Measurements from ENCODE around the gene ZNF598.
"Not testable (repeated sequence)": the region's sequence is repeated elsewhere in the genome, so short reads cannot be mapped to it uniquely, and the experiment has no call there.

Gene ZNF598

DNA sequence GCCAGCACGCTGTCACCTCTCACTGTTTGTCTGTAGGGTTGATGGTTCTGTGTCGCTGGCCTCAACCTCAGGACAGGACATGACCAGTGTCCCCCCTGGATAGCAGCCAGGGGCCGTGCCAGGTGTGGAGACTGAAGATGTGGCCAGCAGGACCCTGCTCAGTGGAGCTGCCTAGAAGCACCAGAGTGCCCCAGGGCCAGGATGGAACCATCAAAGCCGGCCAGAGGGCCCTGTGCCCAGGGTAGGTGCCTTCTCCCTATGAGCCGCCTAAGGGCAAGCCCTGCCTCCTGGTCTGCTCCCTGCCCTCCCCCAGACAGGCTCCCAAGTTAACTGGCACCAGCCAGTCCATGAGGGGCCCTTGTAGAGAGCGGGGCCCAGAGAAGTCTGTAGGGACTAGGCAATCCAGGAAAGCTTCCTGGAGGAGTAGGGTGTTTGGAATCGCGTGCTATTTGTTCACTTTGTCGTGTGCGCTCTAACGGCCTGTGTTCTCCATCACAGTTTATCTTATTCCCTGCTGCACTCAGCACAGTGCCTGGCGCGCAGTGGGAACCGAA lies 50.8 kb downstream of the ZNF598 start:
- CTCF ChIA-PET: interaction anchor here (1.1 to 1.3 kb wide), 2 partner anchors 12 to 17 kb away, joined by 3 to 4 read pairs; no protein-coding TSS in a partner anchor
- TF ChIP-seq SUZ12 (IDR thresholded peaks at IDR 0.05): no peak
- no peak for TF ChIP-seq ARNT (IDR thresholded peaks at IDR 0.05)
- TF ChIP-seq LEF1 (IDR thresholded peaks at IDR 0.05; ENCODE audit: borderline replicate concordance): no peak
- POLR2A ChIA-PET: interaction anchor here (0.7 to 3.6 kb wide), 4 partner anchors 10 to 177 kb away, joined by 3 to 29 read pairs (median 4); partner anchors contain the start of genes MSRB1, NUBP2 and SPSB3
- no peak for DNase-seq (ENCODE audit: extremely low spot score)

DNA sequence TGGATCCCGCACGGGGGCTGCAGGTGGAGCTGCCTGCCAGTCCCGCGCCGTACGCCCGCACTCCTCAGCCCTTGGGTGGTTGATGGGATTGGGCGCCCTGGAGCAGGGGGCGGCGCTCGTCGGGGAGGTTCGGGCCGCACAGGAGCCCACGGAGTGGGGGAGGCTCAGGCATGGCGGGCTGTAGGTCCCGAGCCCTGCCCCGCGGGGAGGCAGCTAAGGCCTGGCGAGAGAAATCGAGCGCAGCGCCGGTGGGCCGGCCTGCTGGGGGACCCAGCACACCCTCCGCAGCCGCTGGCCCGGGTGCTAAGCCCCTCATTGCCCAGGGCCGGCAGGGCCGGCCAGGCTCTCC lies 51.5 kb downstream of the ZNF598 start:
- DNase-seq (ENCODE audit: extremely low spot score): not testable (repeated sequence)
- CTCF ChIA-PET: interaction anchor here (0.7 to 1.1 kb wide), 3 partner anchors 12 to 35 kb away, joined by 3 to 6 read pairs (median 3); no protein-coding TSS in a partner anchor
- POLR2A ChIA-PET: interaction anchor here (0.7 to 2.2 kb wide), 5 partner anchors 11 to 29 kb away, joined by 3 to 7 read pairs (median 3); partner anchors contain the start of gene MSRB1

DNA sequence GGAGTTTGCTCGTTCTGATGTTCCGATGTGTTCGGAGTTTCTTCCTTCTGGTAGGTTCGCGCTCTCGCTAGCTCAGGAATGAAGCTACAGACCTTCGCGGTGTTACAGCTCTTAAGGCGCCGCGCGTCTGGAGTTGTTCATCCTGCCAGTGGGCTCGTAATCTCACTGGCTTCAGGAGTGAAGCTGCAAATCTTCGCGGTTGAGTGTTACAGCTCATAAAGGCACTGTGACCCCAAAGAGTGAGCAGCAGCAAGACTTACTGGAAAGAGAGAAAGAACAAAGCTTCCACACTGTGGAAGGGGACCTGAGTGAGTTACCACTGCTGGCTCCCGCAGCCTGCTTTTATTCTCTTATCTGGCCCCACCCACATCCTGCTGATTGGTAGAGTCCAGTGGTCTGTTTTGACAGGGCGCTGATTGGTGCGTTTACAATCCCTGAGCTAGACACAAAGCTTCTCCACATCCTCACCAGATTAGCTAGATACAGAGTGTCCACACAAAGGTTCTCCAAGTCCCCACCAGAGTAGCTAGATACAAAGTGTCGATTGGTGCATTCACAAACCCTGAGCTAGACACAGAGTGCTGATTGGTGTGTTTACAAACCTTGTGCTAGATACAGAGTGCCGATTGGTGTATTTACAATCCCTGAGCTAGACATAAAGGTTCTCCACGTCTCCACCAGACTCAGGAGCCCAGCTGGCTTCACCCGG lies 52.0 kb downstream of the ZNF598 start:
- not testable (repeated sequence) for DNase-seq (ENCODE audit: extremely low spot score)
- ChIA-PET CTCF (interaction anchor here (0.7 to 1.1 kb wide), 3 partner anchors 11 to 34 kb away, joined by 3 to 6 read pairs (median 3); no protein-coding TSS in a partner anchor), POLR2A (interaction anchor here (1.1 to 4.1 kb wide), 5 partner anchors 8 to 28 kb away, joined by 3 to 26 read pairs (median 3); partner anchors contain the start of genes MSRB1 and RPS2)

DNA sequence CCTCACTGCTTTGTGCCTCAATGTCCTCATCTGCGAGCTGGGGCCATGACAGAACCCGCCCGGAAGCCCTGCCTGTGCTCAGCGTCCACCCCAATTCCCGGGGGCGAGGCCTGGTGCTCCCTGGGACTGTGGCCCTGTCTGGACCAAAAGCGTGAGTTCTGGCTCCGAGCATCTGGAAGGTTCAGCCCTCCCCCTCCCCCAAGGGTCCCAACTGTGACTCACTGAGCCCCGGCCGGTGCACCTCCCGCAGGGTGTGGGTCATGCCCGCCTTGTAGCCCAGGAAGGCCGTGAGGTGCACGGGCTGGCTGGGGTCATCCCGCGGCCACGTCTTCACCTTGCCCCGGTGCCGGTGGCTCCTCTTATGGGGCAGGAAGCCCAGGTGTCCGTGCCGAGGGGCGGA lies 55.9 kb downstream of the ZNF598 start:
- ChIA-PET POLR2A (interaction anchor here (0.7 to 4.1 kb wide), 3 partner anchors 10 to 18 kb away, joined by 3 to 26 read pairs (median 3); partner anchors contain the start of genes RPS2 and TBL3), CTCF (interaction anchor here (1.5 to 5.9 kb wide), 3 partner anchors 11 to 30 kb away, joined by 6 to 36 read pairs (median 7); partner anchors contain the start of gene MSRB1)
- no peak for DNase-seq (ENCODE audit: extremely low spot score)
- no peak for TF ChIP-seq FOXK2 (IDR thresholded peaks at IDR 0.05)
- TF ChIP-seq NFRKB (IDR thresholded peaks at IDR 0.05): no peak
- TF ChIP-seq ARNT (IDR thresholded peaks at IDR 0.05): no peak
- no peak for TF ChIP-seq SP1 (IDR thresholded peaks at IDR 0.05)
- no peak for TF ChIP-seq LEF1 (IDR thresholded peaks at IDR 0.05; ENCODE audit: borderline replicate concordance)
- no peak for TF ChIP-seq HDGF (IDR thresholded peaks at IDR 0.05; ENCODE audit: borderline replicate concordance)

DNA sequence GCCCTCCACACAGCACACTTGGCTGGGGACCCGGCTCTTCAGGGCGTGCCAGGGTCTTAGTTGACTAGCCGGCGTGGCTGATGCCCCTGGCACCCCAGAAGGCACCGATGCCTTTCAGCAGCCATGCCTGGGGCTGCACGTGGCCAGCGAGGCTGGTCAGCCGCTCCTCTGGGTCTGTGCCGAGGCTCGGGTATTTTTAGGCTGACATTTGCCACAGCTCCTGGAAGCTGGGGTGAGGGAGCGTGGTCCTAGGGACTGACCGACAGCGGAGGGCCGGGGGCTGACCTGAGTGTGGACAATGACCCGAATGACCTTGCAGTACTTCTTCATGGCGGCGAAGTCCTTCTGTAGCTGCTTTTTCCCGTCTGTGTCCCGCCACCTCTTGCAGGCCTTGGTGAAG lies 59.1 kb downstream of the ZNF598 start:
- TF ChIP-seq ARNT (IDR thresholded peaks at IDR 0.05): no peak
- TF ChIP-seq CTBP1 (IDR thresholded peaks at IDR 0.05; ENCODE audit: borderline replicate concordance): no peak
- no peak for TF ChIP-seq ZNF384 (IDR thresholded peaks at IDR 0.05)
- TF ChIP-seq, protein P1, sequence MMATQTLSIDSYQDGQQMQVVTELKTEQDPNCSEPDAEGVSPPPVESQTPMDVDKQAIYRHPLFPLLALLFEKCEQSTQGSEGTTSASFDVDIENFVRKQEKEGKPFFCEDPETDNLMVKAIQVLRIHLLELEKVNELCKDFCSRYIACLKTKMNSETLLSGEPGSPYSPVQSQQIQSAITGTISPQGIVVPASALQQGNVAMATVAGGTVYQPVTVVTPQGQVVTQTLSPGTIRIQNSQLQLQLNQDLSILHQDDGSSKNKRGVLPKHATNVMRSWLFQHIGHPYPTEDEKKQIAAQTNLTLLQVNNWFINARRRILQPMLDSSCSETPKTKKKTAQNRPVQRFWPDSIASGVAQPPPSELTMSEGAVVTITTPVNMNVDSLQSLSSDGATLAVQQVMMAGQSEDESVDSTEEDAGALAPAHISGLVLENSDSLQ (IDR thresholded peaks at IDR 0.05): no peak
- no peak for TF ChIP-seq ELF4 (IDR thresholded peaks at IDR 0.05)
- no peak for TF ChIP-seq SUZ12 (IDR thresholded peaks at IDR 0.05)
- no peak for TF ChIP-seq L3MBTL2 (conservative IDR thresholded peaks at IDR 0.05)
- TF ChIP-seq FOXM1 (IDR thresholded peaks at IDR 0.05; ENCODE audit: borderline replicate concordance): no peak
- TF ChIP-seq BHLHE40 (IDR thresholded peaks at IDR 0.05; ENCODE audit: borderline replicate concordance): no peak
- TF ChIP-seq LEF1 (IDR thresholded peaks at IDR 0.05; ENCODE audit: borderline replicate concordance): no peak
- CTCF ChIA-PET: interaction anchor here (1.6 to 5.9 kb wide), 2 partner anchors 10 to 21 kb away, joined by 4 to 36 read pairs; no protein-coding TSS in a partner anchor

DNA sequence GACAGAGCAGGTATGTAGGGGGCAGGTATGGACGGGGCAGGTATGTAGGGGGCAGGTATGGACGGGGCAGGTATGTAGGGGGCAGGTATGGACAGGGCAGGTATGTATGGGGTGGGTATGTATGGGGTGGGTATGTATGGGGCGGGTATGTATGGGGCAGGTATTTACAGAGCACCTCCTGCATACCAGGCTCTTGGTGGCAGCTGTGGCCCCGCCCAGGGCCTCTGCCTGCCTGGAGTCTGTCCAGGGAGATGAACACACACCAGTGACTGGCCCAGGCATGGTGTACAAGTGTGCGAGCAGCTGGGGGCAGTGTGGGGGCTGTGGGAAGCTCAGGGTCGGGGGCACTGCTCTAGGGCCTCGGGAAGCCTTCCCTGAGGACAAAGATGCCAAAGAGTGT lies 59.6 kb downstream of the ZNF598 start:
- DNase-seq (ENCODE audit: extremely low spot score): no peak
- CTCF ChIA-PET: interaction anchor here (0.5 to 5.9 kb wide), 3 partner anchors 9 to 27 kb away, joined by 3 to 36 read pairs (median 4); no protein-coding TSS in a partner anchor
- TF ChIP-seq ZNF384 (IDR thresholded peaks at IDR 0.05): no peak
- no peak for TF ChIP-seq HDGF (IDR thresholded peaks at IDR 0.05; ENCODE audit: borderline replicate concordance)
- no peak for TF ChIP-seq FOXK2 (IDR thresholded peaks at IDR 0.05)
- TF ChIP-seq TARDBP (IDR thresholded peaks at IDR 0.05): no peak
- TF ChIP-seq ARNT (IDR thresholded peaks at IDR 0.05): no peak
- no peak for TF ChIP-seq FOXA1 (IDR thresholded peaks at IDR 0.05)
- no peak for TF ChIP-seq ELF4 (IDR thresholded peaks at IDR 0.05)
- POLR2A ChIA-PET: interaction anchor here (1.0 to 3.7 kb wide), 2 partner anchors 9 to 14 kb away, joined by 5 to 41 read pairs; partner anchors contain the start of gene RPS2

More for the DNA sequence above, 59.1 kb downstream of the ZNF598 start:
- DNase-seq (ENCODE audit: extremely low spot score): no peak
- POLR2A ChIA-PET: interaction anchor here (0.6 to 3.7 kb wide), 3 partner anchors 10 to 20 kb away, joined by 3 to 41 read pairs (median 5); partner anchors contain the start of gene RPS2

DNA sequence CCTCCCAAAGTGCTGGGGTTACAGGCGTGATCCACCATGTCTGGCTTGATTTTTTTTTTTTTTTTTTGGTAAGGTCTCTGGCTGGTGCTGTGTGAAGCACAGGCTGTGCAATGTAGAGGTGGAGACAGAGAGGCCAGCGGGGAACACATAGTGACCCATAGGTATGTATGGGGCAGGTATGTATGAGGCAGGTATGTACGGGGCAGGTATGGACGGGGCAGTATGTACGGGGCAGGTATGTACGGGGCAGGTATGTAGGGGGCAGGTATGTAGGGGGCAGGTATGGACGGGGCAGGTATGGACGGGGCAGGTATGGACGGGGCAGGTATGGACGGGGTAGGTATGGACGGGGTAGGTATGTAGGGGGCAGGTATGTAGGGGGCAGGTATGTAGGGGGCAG lies 60.1 kb downstream of the ZNF598 start:
- no peak for DNase-seq (ENCODE audit: extremely low spot score)
- ChIA-PET POLR2A (interaction anchor here (3.7 kb wide), 1 partner anchor 15 kb away, joined by 41 read pairs; the partner anchor contains the start of gene RPS2), CTCF (interaction anchor here (0.5 to 5.9 kb wide), 3 partner anchors 8 to 175 kb away, joined by 3 to 36 read pairs (median 4); no protein-coding TSS in a partner anchor)
- TF ChIP-seq SP1 (IDR thresholded peaks at IDR 0.05) (no peak), BHLHE40 (IDR thresholded peaks at IDR 0.05; ENCODE audit: borderline replicate concordance) (no peak), L3MBTL2 (conservative IDR thresholded peaks at IDR 0.05) (no peak), FOXA1 (IDR thresholded peaks at IDR 0.05) (no peak), ARNT (IDR thresholded peaks at IDR 0.05) (no peak), TARDBP (IDR thresholded peaks at IDR 0.05) (no peak)
- TF ChIP-seq, protein P1 (IDR thresholded peaks at IDR 0.05): no peak
